Neural cell (in vitro differentiated cells): ENCODE data around the gene CYTH3. TPM values are rescaled to one million over a fixed set of nuclear protein-coding genes. Genes with fewer than 3 reads are reported as not detected.

Experiments used
- H2AFZ ChIP-seq: fragments of 200-600, 300-800 bp; sonication (generic), shearing (Covaris generic); 2 replicates; pipeline ENCODE4 v1.6.0; 2014; ENCODE audit warnings: low read depth, mild to moderate bottlenecking, antibody characterized with exemption, low read length, moderate library complexity
- H3F3A ChIP-seq: fragments of 200-600 bp; shearing (Covaris generic); 2 replicates; pipeline ENCODE4 v1.6.1; 2016; ENCODE audit warnings: mild to moderate bottlenecking, moderate library complexity, mixed read lengths, antibody characterized with exemption, low read length; ENCODE audit not compliant: insufficient read depth, poor library complexity, severe bottlenecking
- H3K27ac ChIP-seq: fragments of 200-600, 300-800 bp; sonication (generic), shearing (Covaris generic); 2 replicates; pipeline ENCODE4 v1.5.1; 2014; ENCODE audit warnings: mild to moderate bottlenecking, low read length, moderate library complexity
- H3K27me3 ChIP-seq: fragments of 300-800, 200-600 bp; sonication (generic), shearing (Covaris generic); 2 replicates; pipeline ENCODE4 v1.6.0; 2014; ENCODE audit warnings: mild to moderate bottlenecking, low read depth, low read length, moderate library complexity; ENCODE audit not compliant: insufficient read depth
- H3K36me3 ChIP-seq: fragments of 300-800, 200-600 bp; sonication (generic), shearing (Covaris generic); 2 replicates; pipeline ENCODE4 v1.5.1; 2014; ENCODE audit warnings: mild to moderate bottlenecking, antibody characterized with exemption, low read length, moderate library complexity; ENCODE audit not compliant: insufficient read depth
- H3K4me2 ChIP-seq: fragments of 300-800, 200-600 bp; sonication (generic), shearing (Covaris generic); 2 replicates; pipeline ENCODE4 v1.6.0; 2014; ENCODE audit warnings: mild to moderate bottlenecking, low read length
- H3K4me3 ChIP-seq: fragments of 300-800, 200-600 bp; sonication (generic), shearing (Covaris generic); 2 replicates; pipeline ENCODE4 v1.5.1; 2014; ENCODE audit warnings: mild to moderate bottlenecking, low read length, moderate library complexity
- H3K79me2 ChIP-seq: fragments of 200-600 bp; shearing (Covaris generic); replicated peaks from 2 replicates; pipeline ENCODE4 v1.6.0; 2014; ENCODE audit warnings: mild to moderate bottlenecking, low read length, moderate library complexity; ENCODE audit not compliant: insufficient read depth
- H3K9ac ChIP-seq: fragments of 300-800, 200-600 bp; sonication (generic), shearing (Covaris generic); 2 replicates; pipeline ENCODE4 v1.6.1; 2016; ENCODE audit warnings: mild to moderate bottlenecking, low read length, mixed read lengths
- H3K9me2 ChIP-seq: fragments of 200-600 bp; shearing (Covaris generic); 2 replicates; pipeline ENCODE4 v1.6.1; 2016; ENCODE audit warnings: mild to moderate bottlenecking, low read length, mixed read lengths; ENCODE audit not compliant: insufficient read depth
- H3K9me3 ChIP-seq: fragments of 200-600, 300-800 bp; sonication (generic), shearing (Covaris generic); 2 replicates; pipeline ENCODE4 v1.6.1; 2016; ENCODE audit warnings: mild to moderate bottlenecking, mixed run types, low read length, moderate library complexity, mixed read lengths
- H4K20me1 ChIP-seq: fragments of 200-600 bp; shearing (Covaris generic); 2 replicates; pipeline ENCODE4 v1.6.1; 2016; ENCODE audit warnings: mild to moderate bottlenecking, mixed run types; ENCODE audit not compliant: insufficient read depth
- EP300 ChIP-seq: fragments of 450-650 bp; conservative IDR thresholded peaks from 2 replicates; pipeline ENCODE4 v1.6.1; 2014; ENCODE audit warnings: antibody characterized with exemption, mild to moderate bottlenecking, moderate library complexity; ENCODE audit not compliant: poor library complexity, severe bottlenecking
- EZH2 ChIP-seq: fragments of 200-600, 300-800 bp; shearing (Covaris generic), sonication (generic); IDR thresholded peaks from 2 replicates; pipeline ENCODE4 v1.6.1; 2014; ENCODE audit warnings: antibody characterized with exemption, low read length, borderline replicate concordance, mild to moderate bottlenecking; ENCODE audit not compliant: insufficient read depth, poor library complexity, severe bottlenecking
- MXI1 ChIP-seq: fragments of 450-650 bp; conservative IDR thresholded peaks from 2 replicates; pipeline ENCODE4 v1.6.1; 2014; ENCODE audit warnings: antibody characterized with exemption, mild to moderate bottlenecking; ENCODE audit not compliant: poor library complexity, severe bottlenecking
- POLR2AphosphoS5 ChIP-seq: IDR thresholded peaks from 2 replicates; pipeline ENCODE4 v1.6.1; 2012
- RAD21 ChIP-seq: fragments of 450-650 bp; conservative IDR thresholded peaks from 2 replicates; pipeline ENCODE4 v1.6.1; 2014; ENCODE audit warnings: antibody characterized with exemption, mild to moderate bottlenecking, moderate library complexity
- SMC3 ChIP-seq: fragments of 450-650 bp; conservative IDR thresholded peaks from 2 replicates; pipeline ENCODE4 v1.6.1; 2014; ENCODE audit warnings: antibody characterized with exemption, mild to moderate bottlenecking, moderate library complexity; ENCODE audit not compliant: poor library complexity
- TAF1 ChIP-seq: IDR thresholded peaks from 2 replicates; pipeline ENCODE4 v1.6.1; 2012; ENCODE audit warnings: low read depth
- polyA plus RNA-seq: library from polyadenylated mRNA; depleted of rRNA; stranded (reverse); fragments of >200 nt; gene quantifications from 2 replicates; pipeline ENCODE4 v1.2.3, GENCODE V29; 2014
- TF ChIP-seq, protein P1 (sequence below): IDR thresholded peaks from 2 replicates; pipeline ENCODE4 v1.6.1; 2012; ENCODE audit warnings: borderline replicate concordance
- TF ChIP-seq, protein P2 (sequence below): fragments of 450-650 bp; IDR thresholded peaks from 2 replicates; pipeline ENCODE4 v1.5.1; 2014; ENCODE audit warnings: antibody characterized with exemption, mild to moderate bottlenecking, moderate library complexity; ENCODE audit not compliant: poor library complexity, severe bottlenecking

CYTH3 gene
- polyA plus RNA-seq, 1 donor from 2014 or later = 33.9 TPM

DNA sequence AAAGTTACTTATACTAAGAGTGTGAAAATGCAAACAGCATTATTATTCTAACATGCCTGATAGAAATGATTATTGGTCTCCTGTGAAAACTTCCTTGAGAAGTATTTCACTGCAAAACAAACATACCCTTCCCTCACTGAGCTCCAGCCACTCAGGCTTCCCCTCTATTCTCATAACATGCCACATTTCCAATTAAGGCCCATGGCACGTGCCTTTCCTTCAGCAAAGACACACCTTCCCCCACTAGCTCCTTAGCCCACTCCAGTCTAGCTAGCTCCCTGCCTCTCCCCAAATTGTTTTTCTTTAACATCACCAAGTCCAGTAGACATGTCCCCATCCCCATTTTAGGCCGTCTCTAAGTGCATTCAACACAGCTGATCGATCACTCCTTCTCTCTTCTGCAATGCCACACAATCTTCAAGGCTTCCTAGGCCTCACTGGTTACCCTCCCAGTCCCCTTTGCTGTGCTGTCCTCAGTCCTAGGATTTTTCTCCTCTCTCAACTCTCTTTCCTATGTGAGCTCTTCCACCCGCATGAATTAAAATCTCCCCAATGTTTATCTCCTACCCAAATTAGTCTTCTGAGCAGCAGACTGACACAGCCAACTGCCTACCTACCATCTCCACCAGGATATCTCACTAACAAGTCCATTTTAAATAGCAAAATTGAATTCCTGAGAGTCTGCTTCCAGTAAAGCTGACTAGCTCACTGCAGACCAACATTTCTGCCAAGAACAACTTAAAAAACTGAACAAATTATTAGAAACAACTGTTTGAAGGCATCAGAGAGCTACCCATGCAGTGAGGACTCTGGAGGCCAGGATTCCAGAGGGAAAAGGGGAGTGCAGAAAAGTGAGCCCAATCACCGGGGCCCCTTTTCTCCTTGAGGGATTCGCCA, 11.9 kb downstream of the CYTH3 start:
- Histone ChIP-seq H3K9me3 (no peaks in the 10 kb centered on the region), H3K4me3 (no peak overlapping the region), H4K20me1 (no peaks in the 10 kb centered on the region), H3K27ac (no peak overlapping the region), H2AFZ (no peak overlapping the region), H3K79me2 (peaks cover 7% of the 10 kb centered on the region), H3K9ac (no peak overlapping the region), H3K4me2 (no peak overlapping the region), H3F3A (no peaks in the 10 kb centered on the region), H3K36me3 (no peaks in the 10 kb centered on the region), H3K9me2 (no peaks in the 10 kb centered on the region), H3K27me3 (no peaks in the 10 kb centered on the region)
- TF ChIP-seq EP300 (no peak), MXI1 (no peak), TAF1 (no peak), RAD21 (no peak), POLR2AphosphoS5 (no peak), SMC3 (no peak), EZH2 (no peak)
- TF ChIP-seq, protein P1, sequence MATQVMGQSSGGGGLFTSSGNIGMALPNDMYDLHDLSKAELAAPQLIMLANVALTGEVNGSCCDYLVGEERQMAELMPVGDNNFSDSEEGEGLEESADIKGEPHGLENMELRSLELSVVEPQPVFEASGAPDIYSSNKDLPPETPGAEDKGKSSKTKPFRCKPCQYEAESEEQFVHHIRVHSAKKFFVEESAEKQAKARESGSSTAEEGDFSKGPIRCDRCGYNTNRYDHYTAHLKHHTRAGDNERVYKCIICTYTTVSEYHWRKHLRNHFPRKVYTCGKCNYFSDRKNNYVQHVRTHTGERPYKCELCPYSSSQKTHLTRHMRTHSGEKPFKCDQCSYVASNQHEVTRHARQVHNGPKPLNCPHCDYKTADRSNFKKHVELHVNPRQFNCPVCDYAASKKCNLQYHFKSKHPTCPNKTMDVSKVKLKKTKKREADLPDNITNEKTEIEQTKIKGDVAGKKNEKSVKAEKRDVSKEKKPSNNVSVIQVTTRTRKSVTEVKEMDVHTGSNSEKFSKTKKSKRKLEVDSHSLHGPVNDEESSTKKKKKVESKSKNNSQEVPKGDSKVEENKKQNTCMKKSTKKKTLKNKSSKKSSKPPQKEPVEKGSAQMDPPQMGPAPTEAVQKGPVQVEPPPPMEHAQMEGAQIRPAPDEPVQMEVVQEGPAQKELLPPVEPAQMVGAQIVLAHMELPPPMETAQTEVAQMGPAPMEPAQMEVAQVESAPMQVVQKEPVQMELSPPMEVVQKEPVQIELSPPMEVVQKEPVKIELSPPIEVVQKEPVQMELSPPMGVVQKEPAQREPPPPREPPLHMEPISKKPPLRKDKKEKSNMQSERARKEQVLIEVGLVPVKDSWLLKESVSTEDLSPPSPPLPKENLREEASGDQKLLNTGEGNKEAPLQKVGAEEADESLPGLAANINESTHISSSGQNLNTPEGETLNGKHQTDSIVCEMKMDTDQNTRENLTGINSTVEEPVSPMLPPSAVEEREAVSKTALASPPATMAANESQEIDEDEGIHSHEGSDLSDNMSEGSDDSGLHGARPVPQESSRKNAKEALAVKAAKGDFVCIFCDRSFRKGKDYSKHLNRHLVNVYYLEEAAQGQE = no peak
- TF ChIP-seq, protein P2, sequence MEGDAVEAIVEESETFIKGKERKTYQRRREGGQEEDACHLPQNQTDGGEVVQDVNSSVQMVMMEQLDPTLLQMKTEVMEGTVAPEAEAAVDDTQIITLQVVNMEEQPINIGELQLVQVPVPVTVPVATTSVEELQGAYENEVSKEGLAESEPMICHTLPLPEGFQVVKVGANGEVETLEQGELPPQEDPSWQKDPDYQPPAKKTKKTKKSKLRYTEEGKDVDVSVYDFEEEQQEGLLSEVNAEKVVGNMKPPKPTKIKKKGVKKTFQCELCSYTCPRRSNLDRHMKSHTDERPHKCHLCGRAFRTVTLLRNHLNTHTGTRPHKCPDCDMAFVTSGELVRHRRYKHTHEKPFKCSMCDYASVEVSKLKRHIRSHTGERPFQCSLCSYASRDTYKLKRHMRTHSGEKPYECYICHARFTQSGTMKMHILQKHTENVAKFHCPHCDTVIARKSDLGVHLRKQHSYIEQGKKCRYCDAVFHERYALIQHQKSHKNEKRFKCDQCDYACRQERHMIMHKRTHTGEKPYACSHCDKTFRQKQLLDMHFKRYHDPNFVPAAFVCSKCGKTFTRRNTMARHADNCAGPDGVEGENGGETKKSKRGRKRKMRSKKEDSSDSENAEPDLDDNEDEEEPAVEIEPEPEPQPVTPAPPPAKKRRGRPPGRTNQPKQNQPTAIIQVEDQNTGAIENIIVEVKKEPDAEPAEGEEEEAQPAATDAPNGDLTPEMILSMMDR = no peak

DNA sequence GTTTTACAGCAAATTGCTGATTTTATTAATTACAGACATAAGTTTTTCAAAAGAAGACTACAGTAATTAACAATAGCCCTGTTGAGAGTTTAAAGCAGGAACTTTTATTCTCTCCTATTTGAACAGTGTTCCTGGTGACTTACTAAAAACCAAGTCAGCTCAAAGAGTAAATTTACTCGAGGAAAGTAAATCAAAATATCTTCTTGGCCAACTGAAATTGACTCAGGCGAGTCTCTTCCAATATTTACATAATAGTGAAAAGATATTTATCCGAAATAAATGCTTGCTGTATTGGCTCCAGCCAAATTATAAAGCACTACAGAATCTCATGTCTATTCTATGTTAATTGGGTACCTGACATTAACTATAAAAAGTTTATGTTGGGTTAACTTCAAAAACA, 13.2 kb downstream of the CYTH3 start:
- Histone ChIP-seq H4K20me1 (no peaks in the 10 kb centered on the region), H3K27ac (no peak overlapping the region), H3K9ac (no peak overlapping the region), H3F3A (no peaks in the 10 kb centered on the region), H3K27me3 (no peaks in the 10 kb centered on the region), H3K79me2 (peaks cover 3% of the 10 kb centered on the region), H3K9me3 (no peaks in the 10 kb centered on the region), H2AFZ (no peak overlapping the region), H3K4me3 (no peak overlapping the region), H3K36me3 (no peaks in the 10 kb centered on the region), H3K9me2 (no peaks in the 10 kb centered on the region), H3K4me2 (no peak overlapping the region)
- TF ChIP-seq EZH2 (no peak), POLR2AphosphoS5 (no peak), TAF1 (no peak), EP300 (no peak), SMC3 (no peak), MXI1 (no peak), RAD21 (no peak)
- TF ChIP-seq, protein P2 = no peak
- TF ChIP-seq, protein P1 = no peak
